ENCODE measurements around the gene SST. TPM values are rescaled to one million over a fixed set of nuclear protein-coding genes. Genes with fewer than 3 reads are reported as not detected.

SST gene
- total RNA-seq, 1 experiment from 2014 or later: not detected

DNA sequence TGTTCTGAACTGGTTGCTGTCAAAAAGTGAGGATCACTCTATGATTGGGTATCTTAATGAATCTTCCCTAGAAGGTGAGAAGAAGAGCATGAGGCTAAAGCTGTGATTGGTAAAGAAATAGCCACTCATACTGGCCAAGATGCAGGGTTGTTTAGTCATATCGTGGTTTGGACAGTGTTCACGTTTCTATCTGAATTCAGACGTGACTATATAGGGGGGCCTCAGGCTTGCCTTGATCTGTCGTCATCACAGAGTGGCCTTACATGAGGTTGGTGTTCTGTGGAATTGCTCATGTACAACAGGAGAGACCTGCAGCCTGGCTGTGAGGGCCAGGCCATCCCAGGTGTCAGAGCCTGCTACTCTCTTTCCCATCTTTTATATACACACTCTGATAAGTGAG is 19.8 kb upstream of the SST start:
- no peaks in the 10 kb centered on the region for H3K9me2 ChIP-seq (ENCODE audit: insufficient read depth)
- H3K4me2 ChIP-seq (ENCODE audit: low read length): no peak overlapping the region
- H3K36me3 ChIP-seq (ENCODE audit: control insufficient read depth in 1 of 2, insufficient read depth in 2 of 2, low read length in 2 of 2): no peaks in the 10 kb centered on the region
- no TSS peak for BruUV-seq (replicated peaks)
- H3K4me3 ChIP-seq (replicated peaks in 1 of 2; ENCODE audit: low read depth in 1 of 2, low read length in 2 of 2): no peak overlapping the region
- no peak overlapping the region for H3K27ac ChIP-seq (ENCODE audit: low read depth, low read length)
- DNase-seq (ENCODE audit: low read depth, low spot score): no peak
- H3K9ac ChIP-seq (ENCODE audit: low read length): no peak overlapping the region
- no peaks in the 10 kb centered on the region; the same call in 1 of the 2 replicates for H3K27me3 ChIP-seq (ENCODE audit: insufficient read depth, low read length)
- no peak overlapping the region for H2AFZ ChIP-seq (ENCODE audit: low read depth, low read length, poor library complexity, severe bottlenecking)
- intact Hi-C loops (cut with micrococcal nuclease): no loop called here
- H3K79me2 ChIP-seq (ENCODE audit: insufficient read depth, low read length): no peaks in the 10 kb centered on the region
- TF ChIP-seq CEBPB (IDR thresholded peaks at IDR 0.05; ENCODE audit: low read depth): no peak
- no peak for TF ChIP-seq SIN3A (IDR thresholded peaks at IDR 0.05; ENCODE audit: low read depth)
- TF ChIP-seq SRF (IDR thresholded peaks at IDR 0.05; ENCODE audit: low read depth): no peak
- TF ChIP-seq, protein P1, sequence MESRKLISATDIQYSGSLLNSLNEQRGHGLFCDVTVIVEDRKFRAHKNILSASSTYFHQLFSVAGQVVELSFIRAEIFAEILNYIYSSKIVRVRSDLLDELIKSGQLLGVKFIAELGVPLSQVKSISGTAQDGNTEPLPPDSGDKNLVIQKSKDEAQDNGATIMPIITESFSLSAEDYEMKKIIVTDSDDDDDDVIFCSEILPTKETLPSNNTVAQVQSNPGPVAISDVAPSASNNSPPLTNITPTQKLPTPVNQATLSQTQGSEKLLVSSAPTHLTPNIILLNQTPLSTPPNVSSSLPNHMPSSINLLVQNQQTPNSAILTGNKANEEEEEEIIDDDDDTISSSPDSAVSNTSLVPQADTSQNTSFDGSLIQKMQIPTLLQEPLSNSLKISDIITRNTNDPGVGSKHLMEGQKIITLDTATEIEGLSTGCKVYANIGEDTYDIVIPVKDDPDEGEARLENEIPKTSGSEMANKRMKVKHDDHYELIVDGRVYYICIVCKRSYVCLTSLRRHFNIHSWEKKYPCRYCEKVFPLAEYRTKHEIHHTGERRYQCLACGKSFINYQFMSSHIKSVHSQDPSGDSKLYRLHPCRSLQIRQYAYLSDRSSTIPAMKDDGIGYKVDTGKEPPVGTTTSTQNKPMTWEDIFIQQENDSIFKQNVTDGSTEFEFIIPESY (IDR thresholded peaks at IDR 0.05; ENCODE audit: extremely low read depth, insufficient replicate concordance, low read length): no peak
- TF ChIP-seq TCF7L2 (IDR thresholded peaks at IDR 0.05; ENCODE audit: borderline replicate concordance, extremely low read depth, insufficient read depth, insufficient read length): no peak
- TF ChIP-seq CBX3 (IDR thresholded peaks at IDR 0.05; ENCODE audit: low read depth): no peak
- ChIA-PET RAD21 (ENCODE audit: low non-redundant PET in 1 of 2, low total read pairs in 2 of 2, uncharacterized antibody in 2 of 2, unreplicated experiment in 2 of 2) (no interaction called here), CTCF (no interaction called here), POLR2A (no interaction called here)
- H3K4me1 ChIP-seq (ENCODE audit: control insufficient read depth in 1 of 2, insufficient read depth in 2 of 2, low read length in 2 of 2): no peaks in the 10 kb centered on the region
- no peaks in the 10 kb centered on the region; a peak in 1 of 4 replicates for H3K9me3 ChIP-seq (ENCODE audit: control insufficient read depth in 1 of 2, insufficient read depth in 1 of 2, low read depth in 1 of 2, low read length in 2 of 2)
- ATAC-seq: no peak
- H4K20me1 ChIP-seq (ENCODE audit: insufficient read depth): no peaks in the 10 kb centered on the region

DNA sequence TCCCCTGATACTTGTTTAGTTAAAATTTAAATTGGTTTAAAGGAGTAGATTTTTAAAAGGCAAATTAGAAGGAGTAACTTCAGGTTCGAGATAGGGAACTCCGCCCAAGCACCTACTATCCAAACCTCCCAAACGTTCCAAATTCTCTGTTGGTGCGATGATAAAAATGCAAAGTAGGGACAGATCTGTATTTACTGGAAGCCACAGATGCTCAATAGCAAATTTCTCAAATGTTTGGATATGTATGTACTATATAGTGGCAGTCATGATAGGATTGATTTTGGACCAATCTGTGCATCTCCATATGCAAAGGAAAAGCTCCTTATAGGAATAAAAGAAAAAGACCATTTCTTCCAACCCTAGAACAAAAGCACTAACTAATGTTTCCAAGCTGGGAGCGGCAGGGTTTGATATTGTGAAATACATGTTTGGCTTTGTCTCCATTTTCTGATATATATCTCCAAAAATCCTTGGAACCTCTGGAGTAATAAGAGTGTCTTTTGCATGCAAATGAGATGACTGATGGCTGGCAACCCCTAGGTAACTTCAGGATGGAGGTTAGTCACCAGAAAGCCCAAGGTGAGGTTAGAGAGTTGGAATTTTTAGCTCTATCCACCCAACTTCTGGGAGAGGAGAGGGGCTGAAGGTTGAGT is 16.6 kb upstream of the SST start:
- no peak overlapping the region for H3K9ac ChIP-seq (ENCODE audit: low read length)
- H3K4me3 ChIP-seq (replicated peaks in 1 of 2; ENCODE audit: low read depth in 1 of 2, low read length in 2 of 2): no peak overlapping the region
- DNase-seq (ENCODE audit: low read depth, low spot score) (no peak), ATAC-seq (no peak)
- ChIA-PET CTCF (interaction anchor here (1.2 kb wide), 1 partner anchor 22 kb away, joined by 4 read pairs; no protein-coding TSS in a partner anchor), RAD21 (ENCODE audit: low non-redundant PET in 1 of 2, low total read pairs in 2 of 2, uncharacterized antibody in 2 of 2, unreplicated experiment in 2 of 2) (no interaction called here), POLR2A (no interaction called here)
- no peaks in the 10 kb centered on the region for H3K27me3 ChIP-seq (ENCODE audit: insufficient read depth, low read length)
- H3K9me3 ChIP-seq (ENCODE audit: control insufficient read depth in 1 of 2, insufficient read depth in 1 of 2, low read depth in 1 of 2, low read length in 2 of 2): no peaks in the 10 kb centered on the region; a peak in 1 of 4 replicates
- no peak overlapping the region for H3K4me2 ChIP-seq (ENCODE audit: low read length)
- no peak overlapping the region for H2AFZ ChIP-seq (ENCODE audit: low read depth, low read length, poor library complexity, severe bottlenecking)
- no peaks in the 10 kb centered on the region for H3K79me2 ChIP-seq (ENCODE audit: insufficient read depth, low read length)
- no peaks in the 10 kb centered on the region for H4K20me1 ChIP-seq (ENCODE audit: insufficient read depth)
- H3K36me3 ChIP-seq (ENCODE audit: control insufficient read depth in 1 of 2, insufficient read depth in 2 of 2, low read length in 2 of 2): no peaks in the 10 kb centered on the region
- H3K9me2 ChIP-seq (ENCODE audit: insufficient read depth): no peaks in the 10 kb centered on the region
- H3K27ac ChIP-seq (ENCODE audit: low read depth, low read length): no peak overlapping the region
- no TSS peak for BruUV-seq (replicated peaks)
- intact Hi-C loops (cut with micrococcal nuclease): no loop called here
- H3K4me1 ChIP-seq (ENCODE audit: control insufficient read depth in 1 of 2, insufficient read depth in 2 of 2, low read length in 2 of 2): no peaks in the 10 kb centered on the region
- no peak for TF ChIP-seq RAD21 (IDR thresholded peaks at IDR 0.05; ENCODE audit: low read depth)
- TF ChIP-seq CEBPB (IDR thresholded peaks at IDR 0.05; ENCODE audit: low read depth): no peak
- TF ChIP-seq SIN3A (IDR thresholded peaks at IDR 0.05; ENCODE audit: low read depth): no peak
- TF ChIP-seq, protein P1 (IDR thresholded peaks at IDR 0.05; ENCODE audit: extremely low read depth, insufficient replicate concordance, low read length): no peak
- no peak for TF ChIP-seq JUND (IDR thresholded peaks at IDR 0.05)
- TF ChIP-seq, protein P2, sequence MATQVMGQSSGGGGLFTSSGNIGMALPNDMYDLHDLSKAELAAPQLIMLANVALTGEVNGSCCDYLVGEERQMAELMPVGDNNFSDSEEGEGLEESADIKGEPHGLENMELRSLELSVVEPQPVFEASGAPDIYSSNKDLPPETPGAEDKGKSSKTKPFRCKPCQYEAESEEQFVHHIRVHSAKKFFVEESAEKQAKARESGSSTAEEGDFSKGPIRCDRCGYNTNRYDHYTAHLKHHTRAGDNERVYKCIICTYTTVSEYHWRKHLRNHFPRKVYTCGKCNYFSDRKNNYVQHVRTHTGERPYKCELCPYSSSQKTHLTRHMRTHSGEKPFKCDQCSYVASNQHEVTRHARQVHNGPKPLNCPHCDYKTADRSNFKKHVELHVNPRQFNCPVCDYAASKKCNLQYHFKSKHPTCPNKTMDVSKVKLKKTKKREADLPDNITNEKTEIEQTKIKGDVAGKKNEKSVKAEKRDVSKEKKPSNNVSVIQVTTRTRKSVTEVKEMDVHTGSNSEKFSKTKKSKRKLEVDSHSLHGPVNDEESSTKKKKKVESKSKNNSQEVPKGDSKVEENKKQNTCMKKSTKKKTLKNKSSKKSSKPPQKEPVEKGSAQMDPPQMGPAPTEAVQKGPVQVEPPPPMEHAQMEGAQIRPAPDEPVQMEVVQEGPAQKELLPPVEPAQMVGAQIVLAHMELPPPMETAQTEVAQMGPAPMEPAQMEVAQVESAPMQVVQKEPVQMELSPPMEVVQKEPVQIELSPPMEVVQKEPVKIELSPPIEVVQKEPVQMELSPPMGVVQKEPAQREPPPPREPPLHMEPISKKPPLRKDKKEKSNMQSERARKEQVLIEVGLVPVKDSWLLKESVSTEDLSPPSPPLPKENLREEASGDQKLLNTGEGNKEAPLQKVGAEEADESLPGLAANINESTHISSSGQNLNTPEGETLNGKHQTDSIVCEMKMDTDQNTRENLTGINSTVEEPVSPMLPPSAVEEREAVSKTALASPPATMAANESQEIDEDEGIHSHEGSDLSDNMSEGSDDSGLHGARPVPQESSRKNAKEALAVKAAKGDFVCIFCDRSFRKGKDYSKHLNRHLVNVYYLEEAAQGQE (IDR thresholded peaks at IDR 0.05; ENCODE audit: low read depth): no peak
- no peak for TF ChIP-seq ELF1 (IDR thresholded peaks at IDR 0.05; ENCODE audit: borderline replicate concordance, low read depth)
- TF ChIP-seq YY1 (IDR thresholded peaks at IDR 0.05; ENCODE audit: extremely low read depth, insufficient replicate concordance, low read depth, low read length): no peak
